NCI-H446 treated with DMSO at 0.1 percent for 48 hours (cell line): Measurements from ENCODE around the gene TMEM234.

Source experiments
- DNase-seq: peaks from one replicate; lab custom pipeline; 2025; lab: John Stamatoyannopoulos, UW

The TMEM234 gene

DNA sequence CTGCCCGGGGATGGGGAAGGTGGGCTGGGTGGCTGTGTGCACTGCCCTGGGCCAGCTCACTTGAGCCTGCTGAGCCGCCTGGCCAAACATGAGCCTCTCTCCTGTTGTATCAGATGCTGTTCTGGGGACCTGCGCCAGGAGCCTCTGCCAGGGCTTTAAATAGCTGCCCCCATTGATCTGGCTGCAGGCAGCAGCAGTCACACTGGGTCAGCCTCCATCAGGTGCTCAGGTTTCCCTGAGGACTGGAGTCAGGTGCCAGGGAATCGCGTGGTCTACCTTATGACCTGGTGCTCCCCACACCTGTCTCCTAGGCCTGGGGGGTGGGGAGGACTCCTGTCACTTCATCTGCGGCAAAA is 22.5 kb downstream of the TMEM234 start:
- DNase-seq: no peak

- DNase-seq: no peak
These were observed 23.0 kb downstream of the TMEM234 start for GRCh38 chr1:32199043-32199716.

- no peak for DNase-seq
These were observed 23.7 kb downstream of the TMEM234 start for GRCh38 chr1:32198237-32199042.

GRCh38 chr1:32197837-32198236 is 24.3 kb downstream of the TMEM234 start:
- no peak for DNase-seq

DNA sequence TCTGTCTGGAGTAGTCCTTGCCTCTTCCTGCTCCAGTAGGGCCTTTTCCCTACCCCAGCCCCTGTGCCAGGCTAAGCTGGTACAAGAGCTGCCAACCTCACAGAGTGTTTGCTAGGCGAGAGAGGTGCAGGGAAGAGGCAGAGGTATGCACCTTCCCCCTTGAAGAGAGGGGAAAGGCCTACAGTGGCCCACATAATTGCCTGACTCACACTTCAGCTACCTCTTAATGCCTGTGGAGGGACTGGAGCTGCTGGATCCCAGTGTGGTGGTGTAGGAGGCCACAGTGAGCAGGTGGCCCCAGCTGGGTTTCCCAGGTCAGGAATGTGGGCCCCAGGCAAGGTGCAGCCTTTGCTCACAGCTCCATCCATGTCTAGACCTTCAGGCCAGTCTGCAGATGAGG is 25.1 kb downstream of the TMEM234 start:
- no peak for DNase-seq

DNA sequence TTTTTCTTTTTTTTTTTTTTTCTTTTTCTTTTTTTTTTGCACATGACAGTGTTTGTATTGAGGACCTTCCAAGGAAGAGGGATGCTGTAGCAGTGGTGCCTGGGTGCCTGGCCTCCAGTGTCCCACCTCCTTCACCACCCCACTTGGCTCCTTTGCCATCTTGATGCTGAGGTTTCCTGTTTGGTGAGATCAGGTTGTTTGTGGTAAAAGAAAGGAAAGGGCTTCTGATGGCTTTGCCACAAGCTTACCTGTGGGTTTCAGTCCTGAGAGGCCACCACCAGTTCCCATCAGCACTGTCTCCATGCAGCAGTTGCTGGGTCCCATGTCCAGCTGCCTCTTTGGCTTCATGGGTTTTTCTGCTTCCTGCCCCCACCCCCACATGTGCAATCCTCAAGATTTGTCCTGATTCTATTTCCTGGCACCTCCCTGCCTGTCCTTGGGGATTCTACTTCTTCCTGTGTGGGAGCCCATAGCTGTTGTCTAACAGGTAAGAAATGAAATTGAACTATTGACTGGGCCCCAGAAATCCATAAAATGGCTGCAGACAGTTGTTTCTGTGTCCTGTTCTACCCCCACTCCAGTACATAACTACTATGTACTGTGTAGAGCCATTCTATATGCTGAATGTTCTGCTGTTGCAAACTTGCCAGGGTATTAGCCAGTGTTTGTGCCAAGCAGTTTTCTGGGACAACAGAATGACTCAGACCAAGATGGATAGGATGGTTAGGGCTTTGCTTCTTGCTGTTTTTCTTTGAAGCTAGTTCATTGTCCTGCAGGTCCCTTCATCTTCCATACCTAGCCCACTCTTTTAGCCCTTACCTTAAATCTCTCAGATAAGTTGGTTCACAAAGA is 26.0 kb downstream of the TMEM234 start:
- DNase-seq: no peak

DNA sequence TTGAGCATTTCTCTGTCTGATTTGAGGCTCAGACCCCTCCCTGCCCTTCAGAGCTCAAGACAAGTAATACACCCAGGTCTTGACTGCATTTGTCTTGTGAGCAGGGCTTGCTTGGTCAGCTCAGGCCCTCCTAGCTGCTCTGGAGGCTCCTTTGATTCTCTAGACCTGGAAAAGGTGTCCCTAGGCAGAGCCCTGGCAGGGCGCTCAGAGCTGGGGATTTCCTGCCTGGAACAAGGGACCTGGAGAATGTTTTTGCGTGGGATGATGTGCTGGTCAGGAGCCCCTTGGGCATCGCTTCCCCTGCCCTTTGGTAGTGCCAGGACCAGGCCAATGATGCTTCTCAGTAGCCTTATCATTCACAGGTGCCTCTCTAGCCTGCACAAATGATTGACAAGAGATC is 26.6 kb downstream of the TMEM234 start:
- no peak for DNase-seq

- DNase-seq: no peak
These were observed 27.2 kb downstream of the TMEM234 start for GRCh38 chr1:32194984-32195383.

GRCh38 chr1:32192220-32192948 is 29.8 kb downstream of the TMEM234 start:
- no peak for DNase-seq

DNA sequence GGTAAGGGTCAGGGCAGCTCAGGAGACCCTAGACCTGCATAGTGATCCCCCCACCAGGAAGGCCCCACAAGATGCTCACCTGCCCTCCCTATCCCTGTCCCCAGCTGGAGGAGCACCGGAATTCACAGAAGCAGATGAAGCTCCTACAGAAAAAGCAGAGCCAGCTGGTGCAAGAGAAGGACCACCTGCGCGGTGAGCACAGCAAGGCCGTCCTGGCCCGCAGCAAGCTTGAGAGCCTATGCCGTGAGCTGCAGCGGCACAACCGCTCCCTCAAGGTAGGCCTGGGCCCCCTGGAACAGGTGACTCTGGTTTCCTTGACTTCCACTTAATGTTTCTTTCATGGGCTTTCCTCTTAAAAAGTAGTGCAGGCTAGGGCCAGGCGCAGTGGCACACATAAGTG is 34.3 kb downstream of the TMEM234 start:
- no peak for DNase-seq

- DNase-seq: no peak
These were observed 35.7 kb downstream of the TMEM234 start for GRCh38 chr1:32186491-32186890.

- no peak for DNase-seq
These were observed 36.1 kb downstream of the TMEM234 start for GRCh38 chr1:32186077-32186476.

DNA sequence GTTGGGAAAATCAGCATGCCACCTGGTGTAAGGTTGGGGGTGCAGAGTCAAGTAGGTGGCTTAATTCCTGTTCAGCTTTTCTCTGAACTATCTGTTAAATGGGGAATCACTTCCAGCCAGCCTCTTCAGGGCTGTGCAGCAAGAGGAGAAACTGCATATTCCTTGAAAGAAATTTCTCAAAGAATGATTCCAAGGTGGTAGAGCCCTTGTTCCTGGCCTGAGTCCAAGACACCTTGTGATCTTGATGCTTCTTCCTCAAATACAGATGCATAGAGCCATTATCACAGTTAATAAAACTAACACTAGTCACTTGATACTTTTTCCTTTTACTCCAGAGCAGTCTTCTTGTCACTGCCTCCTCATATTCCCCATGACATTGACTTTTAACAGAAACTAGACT is 37.5 kb downstream of the TMEM234 start:
- DNase-seq: no peak

DNA sequence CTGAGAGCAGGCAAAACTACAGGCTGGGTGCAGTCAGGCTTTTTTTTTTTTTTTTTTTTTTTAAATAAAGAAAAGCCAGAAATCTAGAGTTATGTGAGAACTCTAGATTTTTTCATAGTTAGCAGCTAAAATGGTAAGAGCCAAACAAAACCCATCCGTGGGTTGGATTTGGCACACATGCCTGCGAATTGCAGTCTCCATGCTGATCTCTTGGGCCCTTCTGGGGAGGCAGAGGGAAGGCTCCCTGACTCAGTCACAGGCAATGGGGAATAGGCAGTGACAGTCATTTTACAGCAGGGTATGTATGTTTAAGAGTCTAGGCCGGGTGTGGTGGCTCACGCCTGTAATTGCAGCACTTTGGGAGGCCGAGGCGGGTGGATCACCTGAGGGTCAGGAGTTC is 40.1 kb downstream of the TMEM234 start:
- DNase-seq: no peak

DNA sequence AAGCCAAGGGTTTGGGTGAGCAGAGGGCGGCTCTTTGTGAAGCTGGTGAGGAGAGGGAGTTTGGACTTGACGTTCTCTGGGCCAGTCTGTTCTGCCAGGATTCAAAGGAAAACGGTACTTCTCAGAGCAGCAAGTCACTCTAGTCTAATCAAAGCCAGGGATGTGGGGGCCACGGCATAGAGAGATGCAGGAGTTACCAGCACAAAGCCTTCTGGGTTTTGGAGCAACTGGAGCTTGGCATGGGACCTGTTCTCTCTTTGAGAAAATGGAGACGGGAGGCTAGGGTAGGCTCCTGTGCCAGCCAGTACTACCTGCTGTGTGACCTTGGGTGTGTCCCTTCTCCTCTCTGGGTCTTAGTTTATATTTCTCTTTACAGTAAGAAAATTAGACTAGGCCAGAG is 40.6 kb downstream of the TMEM234 start:
- DNase-seq: no peak

- DNase-seq: no peak
These were observed 41.1 kb downstream of the TMEM234 start for GRCh38 chr1:32181065-32181464.

DNA sequence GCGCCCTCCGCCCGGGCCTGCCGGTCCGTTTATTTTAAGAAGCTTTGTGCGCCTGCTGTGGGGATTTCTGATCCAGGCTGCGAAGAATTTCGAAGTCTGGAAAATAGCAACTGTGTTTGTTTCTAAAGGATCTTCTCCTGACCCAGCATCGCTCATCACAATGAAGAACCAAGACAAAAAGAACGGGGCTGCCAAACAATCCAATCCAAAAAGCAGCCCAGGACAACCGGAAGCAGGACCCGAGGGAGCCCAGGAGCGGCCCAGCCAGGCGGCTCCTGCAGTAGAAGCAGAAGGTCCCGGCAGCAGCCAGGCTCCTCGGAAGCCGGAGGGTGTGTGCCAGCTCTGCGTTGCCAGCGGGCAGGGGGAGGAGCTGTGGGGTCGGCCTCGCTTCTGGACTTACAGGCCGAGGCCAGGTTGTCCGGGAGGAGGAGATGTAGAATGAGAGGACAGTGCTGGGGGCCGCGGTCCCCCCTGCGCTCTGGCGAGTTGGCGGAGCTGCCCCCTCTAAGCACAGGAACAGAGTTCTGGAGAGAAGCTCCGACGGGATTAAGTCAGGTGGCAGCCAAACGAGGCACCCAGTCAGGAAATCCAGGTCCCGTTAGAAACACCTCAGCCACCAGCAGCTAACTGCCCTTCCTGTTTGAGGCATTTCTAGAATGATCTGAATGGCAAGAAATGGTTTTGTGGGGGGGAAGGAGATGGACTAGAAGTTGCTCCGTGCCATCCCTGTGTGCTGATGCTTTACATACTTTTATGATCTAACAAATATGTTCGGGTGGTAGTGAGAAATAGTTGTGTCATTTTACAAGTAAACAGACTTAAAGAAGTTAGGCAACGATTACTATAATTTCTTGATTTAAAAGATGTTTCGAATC is 41.7 kb downstream of the TMEM234 start:
- DNase-seq: no peak

DNA sequence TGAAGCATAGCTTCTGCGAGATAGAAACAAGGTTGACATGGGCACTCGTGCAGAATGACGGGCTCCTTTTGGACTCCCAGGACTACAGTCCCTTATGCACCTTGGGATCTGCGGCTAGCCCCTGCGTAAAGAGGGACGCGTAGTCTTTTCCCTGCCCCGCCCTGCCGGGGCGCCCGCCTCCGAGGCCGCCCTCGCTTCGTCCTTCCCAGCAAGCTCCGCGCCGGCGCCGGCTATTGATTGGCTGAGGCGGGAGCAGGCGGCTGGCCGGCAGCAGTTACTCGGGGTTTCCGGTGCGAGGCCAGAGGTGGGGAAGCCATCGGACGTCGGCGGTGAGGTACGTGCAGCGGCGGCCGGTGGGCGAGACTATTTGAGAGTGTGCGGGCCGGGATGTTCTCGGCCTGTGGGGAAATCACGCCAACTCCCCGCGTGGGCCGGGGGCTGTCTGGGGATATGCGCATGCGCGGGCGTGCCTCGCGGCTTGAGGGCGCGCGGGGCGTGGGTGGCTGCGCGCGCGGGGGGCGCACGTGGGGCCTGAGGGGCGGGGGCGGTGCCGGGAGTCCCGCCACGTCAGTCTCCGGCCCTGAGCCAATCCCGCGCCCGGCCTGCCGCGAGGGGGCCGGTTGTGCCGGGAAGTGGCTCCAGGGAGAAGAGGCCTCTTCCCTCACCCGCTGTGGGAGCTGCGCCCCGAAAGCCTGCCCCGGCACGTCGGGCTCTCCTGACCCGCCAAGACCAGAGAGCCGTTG is 42.5 kb downstream of the TMEM234 start, which contains the start of gene TXLNA:
TSS of gene TXLNA (plus strand) at position 233 of the 743 bp plus-strand sequence. CDS start 671 bp downstream, outside the sequence.
- DNase-seq: peak; percentile 82

- no peak for DNase-seq
These were observed 43.0 kb downstream of the TMEM234 start for GRCh38 chr1:32179193-32179442.

DNA sequence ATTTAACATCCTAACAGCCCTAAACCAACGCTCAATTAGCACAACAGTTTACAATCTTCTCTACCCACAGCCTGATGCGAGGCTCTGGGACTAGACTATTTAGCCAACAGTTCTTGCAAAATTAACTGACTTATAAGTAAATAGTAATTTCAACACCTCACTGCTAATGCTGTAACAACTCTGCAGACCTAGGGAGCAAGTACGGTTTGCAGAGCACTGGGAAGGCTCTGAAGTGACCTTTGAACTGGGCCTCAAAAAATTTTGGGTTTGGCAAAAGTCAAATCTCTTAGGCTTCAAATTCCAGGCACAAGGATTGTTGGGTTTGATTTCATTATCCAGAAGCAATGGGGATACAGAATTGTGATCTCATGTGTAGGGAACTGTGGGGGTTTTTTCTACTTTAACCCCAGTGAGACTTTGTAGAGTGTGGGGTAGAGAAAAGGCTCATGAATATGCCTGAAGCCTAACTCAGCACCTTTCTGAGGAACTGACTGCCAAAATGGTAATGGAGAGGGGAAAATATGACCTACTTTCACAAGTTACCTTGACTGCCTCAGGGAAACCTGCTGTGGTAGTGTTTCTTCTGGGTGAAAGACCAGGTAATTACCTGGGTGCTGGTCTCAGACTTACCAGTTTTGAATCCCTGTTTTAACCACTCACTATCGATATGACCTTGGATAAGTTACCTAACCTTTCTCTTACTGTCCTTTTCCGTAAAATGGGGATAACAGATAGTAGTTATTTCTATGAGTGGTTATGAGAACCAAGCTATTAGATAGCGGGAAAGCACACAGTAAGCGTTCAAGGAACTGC is 43.6 kb downstream of the TMEM234 start:
- DNase-seq: no peak
